HepG2 (cell line): ENCODE measurements around the gene FAM53B. TPM values are rescaled to one million over a fixed set of nuclear protein-coding genes. Genes with fewer than 3 reads are reported as not detected.

Source experiments
- CSRNP2 ChIP-seq: sonication (generic); formaldehyde crosslinking; conservative IDR thresholded peaks from 2 replicates; pipeline ENCODE4 v1.8.0; 2022; ENCODE audit warnings: low read depth, missing genetic modification reagents
- DZIP1 ChIP-seq: sonication (generic); formaldehyde crosslinking; IDR thresholded peaks from 2 replicates; pipeline ENCODE4 v1.5.0; 2020; ENCODE audit warnings: mild to moderate bottlenecking, missing genetic modification reagents
- MTA1 ChIP-seq: sonication (generic); formaldehyde crosslinking; IDR thresholded peaks from 2 replicates; pipeline ENCODE4 v1.4.0; 2020; ENCODE audit warnings: missing genetic modification reagents, mild to moderate bottlenecking, borderline replicate concordance
- NFATC3 ChIP-seq: sonication (generic); formaldehyde crosslinking; IDR thresholded peaks from 2 replicates; pipeline ENCODE4 v1.5.1; 2020; ENCODE audit warnings: mild to moderate bottlenecking, missing genetic modification reagents
- PHF5A ChIP-seq: IDR thresholded peaks from one replicate; pipeline ENCODE4 v1.6.1; 2018; ENCODE audit warnings: low read depth, missing genetic modification reagents; ENCODE audit not compliant: unreplicated experiment
- POGK ChIP-seq: sonication (generic); formaldehyde crosslinking; conservative IDR thresholded peaks from 2 replicates; pipeline ENCODE4 v1.8.0; 2022; ENCODE audit warnings: mild to moderate bottlenecking, moderate library complexity, missing genetic modification reagents
- PPARG ChIP-seq: conservative IDR thresholded peaks from 2 replicates; pipeline ENCODE4 v1.6.1; 2016; ENCODE audit warnings: missing biosample characterization, missing genetic modification reagents
- PTBP1 ChIP-seq: fragments of 200-400 bp; formaldehyde crosslinking; IDR thresholded peaks from 2 replicates; pipeline ENCODE4 v1.6.1; 2018; ENCODE audit warnings: low read length, low read depth; ENCODE audit not compliant: poor library complexity, severe bottlenecking
- RBFOX2 ChIP-seq: fragments of 200-400 bp; formaldehyde crosslinking; IDR thresholded peaks from 2 replicates; pipeline ENCODE4 v1.6.1; 2017; ENCODE audit warnings: low read depth, mild to moderate bottlenecking, low read length
- SAP130 ChIP-seq: IDR thresholded peaks from 2 replicates; pipeline ENCODE4 v1.6.1; 2016; ENCODE audit warnings: low read depth
- ZFP91 ChIP-seq: sonication (generic); formaldehyde crosslinking; IDR thresholded peaks from 2 replicates; pipeline ENCODE4 v1.9.0; 2022; ENCODE audit warnings: missing genetic modification reagents, mild to moderate bottlenecking, borderline replicate concordance
- ZNF564 ChIP-seq: sonication (generic); formaldehyde crosslinking; IDR thresholded peaks from 2 replicates; pipeline ENCODE4 v1.8.1; 2023; ENCODE audit warnings: mild to moderate bottlenecking, missing genetic modification reagents
- ZNF777 ChIP-seq: sonication (generic); formaldehyde crosslinking; IDR thresholded peaks from 2 replicates; pipeline ENCODE4 v1.4.0; 2020; ENCODE audit warnings: missing genetic modification reagents
- ZNF883 ChIP-seq: sonication (generic); formaldehyde crosslinking; IDR thresholded peaks from 2 replicates; pipeline ENCODE4 v1.5.1; 2020; ENCODE audit warnings: mild to moderate bottlenecking, missing genetic modification reagents; ENCODE audit errors: not compliant biosample characterization
- polyA plus RNA-seq, 8 experiments: library from polyadenylated mRNA; depleted of rRNA in 3 of 8; stranded (reverse) in 7 of 8; unstranded in 1 of 8; fragments of >200 nt; fragmentation: Illumina TruSeq in 4 of 8; extraction: Trizol in 4 of 8; gene quantifications; 2 replicates each; pipeline versions ENCODE4 v1.2.1 to v1.2.3, GENCODE V29; 2011 to 2016; ENCODE audit warnings: low read depth in 4 of 8, missing spikeins in 1 of 8, mixed read lengths in 1 of 8; ENCODE audit not compliant: insufficient read depth in 1 of 8
- total RNA-seq, 5 experiments: library from RNA; depleted of rRNA; stranded (reverse); fragments of >200 nt; fragmentation: Illumina TruSeq; extraction: Trizol; gene quantifications; 2 replicates each; pipeline ENCODE4 v1.2.3, GENCODE V29; 2016; ENCODE audit warnings: low read depth in 1 of 5
- TF ChIP-seq, protein P1 (sequence below): sonication (generic); formaldehyde crosslinking; IDR thresholded peaks from 2 replicates; pipeline ENCODE4 v1.4.0; 2020; ENCODE audit warnings: mild to moderate bottlenecking, missing genetic modification reagents
- TF ChIP-seq, protein P2 (sequence below): conservative IDR thresholded peaks from 2 replicates; pipeline ENCODE4 v1.6.1; 2018; ENCODE audit warnings: missing genetic modification reagents

Gene FAM53B
- total and polyA plus RNA-seq, 2 of the 13 experiments (the other 11 are each of a cell fraction or from before 2014, with no cell fraction given): 6.4 to 19.3 TPM

DNA sequence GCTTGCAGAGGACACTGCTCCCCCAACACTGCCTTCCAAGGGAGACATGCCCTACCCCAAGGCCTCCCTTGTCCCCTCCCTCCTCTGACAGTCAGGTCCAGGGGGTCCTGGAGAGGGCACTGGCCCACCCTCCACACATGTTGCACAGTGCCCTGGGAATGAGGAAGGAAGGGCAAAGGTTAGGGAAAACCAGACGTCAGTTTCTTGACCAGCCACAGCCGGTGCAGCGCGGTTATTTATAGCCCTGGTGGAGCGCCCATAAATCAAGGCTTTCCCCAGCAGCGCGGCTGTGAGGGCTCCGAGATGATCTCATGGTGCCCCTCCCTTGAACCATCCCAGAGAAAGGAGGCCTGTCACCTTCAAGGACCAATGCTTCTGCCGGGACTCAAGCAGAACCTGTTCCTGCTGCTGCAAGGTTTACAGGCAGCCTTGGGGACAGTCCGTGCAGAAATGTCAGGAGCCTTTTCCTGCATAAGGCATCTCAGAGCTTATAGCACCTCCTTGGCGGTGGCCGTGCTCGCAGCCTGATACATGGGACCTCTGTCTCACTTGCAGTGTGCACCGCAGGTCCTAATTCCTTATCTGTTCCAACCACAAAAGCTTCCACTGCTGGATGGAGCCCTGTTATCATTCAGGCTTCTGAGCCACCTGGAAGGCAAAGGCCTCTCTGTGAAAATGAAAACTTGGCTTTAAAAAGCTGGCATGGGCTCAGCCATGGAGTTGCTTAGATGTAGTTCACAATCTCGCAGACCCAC is 155.3 kb downstream of the FAM53B start (continued):
- TF ChIP-seq ZNF883 (CRISPR knock-in tag) (no peak), MTA1 (0 out of 2 replicates have a peak, but pooled peaks have one; percentile 11), PTBP1 (no peak), RBFOX2 (no peak), ZNF564 (CRISPR knock-in tag) (no peak), POGK (0 out of 2 replicates have a peak, but pooled peaks have one; percentile 12), PHF5A (CRISPR knock-in tag) (no peak), SAP130 (CRISPR knock-in tag) (no peak), NFATC3 (no peak), ZNF777 (CRISPR knock-in tag) (0 out of 2 replicates have a peak, but pooled peaks have one; percentile 15), PPARG (no peak), CSRNP2 (CRISPR knock-in tag) (no peak), ZFP91 (CRISPR knock-in tag) (0 out of 2 replicates have a peak, but pooled peaks have one; percentile 24), DZIP1 (no peak)
- TF ChIP-seq, protein P1, sequence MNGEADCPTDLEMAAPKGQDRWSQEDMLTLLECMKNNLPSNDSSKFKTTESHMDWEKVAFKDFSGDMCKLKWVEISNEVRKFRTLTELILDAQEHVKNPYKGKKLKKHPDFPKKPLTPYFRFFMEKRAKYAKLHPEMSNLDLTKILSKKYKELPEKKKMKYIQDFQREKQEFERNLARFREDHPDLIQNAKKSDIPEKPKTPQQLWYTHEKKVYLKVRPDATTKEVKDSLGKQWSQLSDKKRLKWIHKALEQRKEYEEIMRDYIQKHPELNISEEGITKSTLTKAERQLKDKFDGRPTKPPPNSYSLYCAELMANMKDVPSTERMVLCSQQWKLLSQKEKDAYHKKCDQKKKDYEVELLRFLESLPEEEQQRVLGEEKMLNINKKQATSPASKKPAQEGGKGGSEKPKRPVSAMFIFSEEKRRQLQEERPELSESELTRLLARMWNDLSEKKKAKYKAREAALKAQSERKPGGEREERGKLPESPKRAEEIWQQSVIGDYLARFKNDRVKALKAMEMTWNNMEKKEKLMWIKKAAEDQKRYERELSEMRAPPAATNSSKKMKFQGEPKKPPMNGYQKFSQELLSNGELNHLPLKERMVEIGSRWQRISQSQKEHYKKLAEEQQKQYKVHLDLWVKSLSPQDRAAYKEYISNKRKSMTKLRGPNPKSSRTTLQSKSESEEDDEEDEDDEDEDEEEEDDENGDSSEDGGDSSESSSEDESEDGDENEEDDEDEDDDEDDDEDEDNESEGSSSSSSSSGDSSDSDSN (CRISPR knock-in tag): 0 out of 2 replicates have a peak, but pooled peaks have one; percentile 14
- TF ChIP-seq, protein P2, sequence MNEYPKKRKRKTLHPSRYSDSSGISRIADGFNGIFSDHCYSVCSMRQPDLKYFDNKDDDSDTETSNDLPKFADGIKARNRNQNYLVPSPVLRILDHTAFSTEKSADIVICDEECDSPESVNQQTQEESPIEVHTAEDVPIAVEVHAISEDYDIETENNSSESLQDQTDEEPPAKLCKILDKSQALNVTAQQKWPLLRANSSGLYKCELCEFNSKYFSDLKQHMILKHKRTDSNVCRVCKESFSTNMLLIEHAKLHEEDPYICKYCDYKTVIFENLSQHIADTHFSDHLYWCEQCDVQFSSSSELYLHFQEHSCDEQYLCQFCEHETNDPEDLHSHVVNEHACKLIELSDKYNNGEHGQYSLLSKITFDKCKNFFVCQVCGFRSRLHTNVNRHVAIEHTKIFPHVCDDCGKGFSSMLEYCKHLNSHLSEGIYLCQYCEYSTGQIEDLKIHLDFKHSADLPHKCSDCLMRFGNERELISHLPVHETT: no peak
